Stimulated activated naive CD8-positive, alpha-beta T cell treated with anti-CD3 and anti-CD28 coated beads, Interleukin-15, amount 100 ng/mL, for 72 hours (primary cell): ENCODE measurements around the gene HNF1A.

Experiments
- ATAC-seq: fragments of 150-1000 bp; cut with Tn5 transposase; 2 replicates; pipeline ENCODE4 v1.10.0; 2021; ENCODE audit warnings: mild to moderate bottlenecking, moderate library complexity
- DNase-seq, 2 donors: peaks; one replicate each; pipeline ENCODE4 v3.0.0; 2021 to 2022
- H3K27ac Mint-ChIP-seq, 2 donors: one replicate each; pipeline ENCODE4 v1.8.0; 2022; ENCODE audit warnings: mild to moderate bottlenecking in 2 of 2, mixed read lengths in 2 of 2, moderate library complexity in 2 of 2
- H3K27me3 Mint-ChIP-seq: one replicate; pipeline ENCODE4 v1.8.0; 2022; ENCODE audit warnings: mixed read lengths
- H3K4me1 Mint-ChIP-seq: one replicate; pipeline ENCODE4 v1.8.0; 2022; ENCODE audit warnings: mild to moderate bottlenecking, mixed read lengths
- H3K4me3 Mint-ChIP-seq, 2 donors: one replicate each; pipeline ENCODE4 v1.8.0; 2022; ENCODE audit warnings: mild to moderate bottlenecking in 2 of 2, mixed read lengths in 2 of 2, moderate library complexity in 1 of 2
- H3K9me3 Mint-ChIP-seq, 2 donors: one replicate each; pipeline ENCODE4 v1.8.0; 2022; ENCODE audit warnings: mixed read lengths in 2 of 2

Gene HNF1A

GRCh38 chr12:121010860-121011259 lies 32.5 kb downstream of the HNF1A start:
- peak overlapping the region in 1 of 2 donors; percentile 92 for H3K27ac Mint-ChIP-seq
- no peaks in the 10 kb centered on the region for H3K9me3 Mint-ChIP-seq
- H3K4me1 Mint-ChIP-seq = peaks cover 29% of the 10 kb centered on the region
- ATAC-seq = no peak
- H3K4me3 Mint-ChIP-seq = no peak overlapping the region
- no peaks in the 10 kb centered on the region for H3K27me3 Mint-ChIP-seq
- no peak for DNase-seq

GRCh38 chr12:121011820-121012219 lies 33.5 kb downstream of the HNF1A start:
- Mint-ChIP-seq H3K9me3 (no peaks in the 10 kb centered on the region), H3K4me3 (no peak overlapping the region)
- DNase-seq = no peak

GRCh38 chr12:121013715-121014114 lies 35.4 kb downstream of the HNF1A start:
- ATAC-seq = no peak
- DNase-seq = no peak
- peaks cover 35% of the 10 kb centered on the region for H3K4me1 Mint-ChIP-seq
- no peak overlapping the region for H3K4me3 Mint-ChIP-seq
- H3K27ac Mint-ChIP-seq = peak overlapping the region in 1 of 2 donors; percentile 42
- H3K27me3 Mint-ChIP-seq = no peaks in the 10 kb centered on the region
- H3K9me3 Mint-ChIP-seq = no peaks in the 10 kb centered on the region

More at GRCh38 chr12:121011820-121012219, 33.5 kb downstream of the HNF1A start:
- H3K27ac Mint-ChIP-seq = no peak overlapping the region
- no peak for ATAC-seq
- no peaks in the 10 kb centered on the region for H3K27me3 Mint-ChIP-seq
- peaks cover 35% of the 10 kb centered on the region for H3K4me1 Mint-ChIP-seq

- peak; percentile 97 for ATAC-seq
- no peaks in the 10 kb centered on the region for H3K27me3 Mint-ChIP-seq
These were observed 37.8 kb downstream of the HNF1A start, which contains the start of gene C12orf43 for GRCh38 chr12:121015825-121016766. TSS of gene C12orf43 (minus strand) at chr12:121016487. CDS start at chr12:121016474, 13 bp downstream.

GRCh38 chr12:121017966-121018491 lies 39.7 kb downstream of the HNF1A start:
- Mint-ChIP-seq H3K4me3 (no peak overlapping the region), H3K4me1 (peaks cover 27% of the 10 kb centered on the region), H3K27ac (no peak overlapping the region), H3K27me3 (no peaks in the 10 kb centered on the region), H3K9me3 (no peaks in the 10 kb centered on the region)
- DNase-seq = no peak
- no peak for ATAC-seq

More at GRCh38 chr12:121015825-121016766, 37.8 kb downstream of the HNF1A start, which contains the start of gene C12orf43:
- Mint-ChIP-seq H3K9me3 (no peaks in the 10 kb centered on the region), H3K4me3 (peak within 1 kb of the TSS; percentile 96 to 98), H3K27ac (peak within 1 kb of the TSS; percentile 99), H3K4me1 (peaks cover 35% of the 10 kb centered on the region)
- peak; percentile 87 to 93 for DNase-seq

- Mint-ChIP-seq H3K27me3 (no peaks in the 10 kb centered on the region), H3K4me3 (no peak overlapping the region), H3K4me1 (peaks cover 21% of the 10 kb centered on the region), H3K9me3 (no peaks in the 10 kb centered on the region), H3K27ac (no peak overlapping the region)
- DNase-seq (no peak), ATAC-seq (no peak)
These were observed 40.7 kb downstream of the HNF1A start for GRCh38 chr12:121018860-121019617.

GRCh38 chr12:121021754-121022153 lies 43.4 kb downstream of the HNF1A start:
- no peaks in the 10 kb centered on the region for H3K4me1 Mint-ChIP-seq
- H3K4me3 Mint-ChIP-seq = no peak overlapping the region
- ATAC-seq (no peak), DNase-seq (no peak)
- no peak overlapping the region for H3K27ac Mint-ChIP-seq
- H3K27me3 Mint-ChIP-seq = no peaks in the 10 kb centered on the region
- no peaks in the 10 kb centered on the region for H3K9me3 Mint-ChIP-seq

- no peak for ATAC-seq
- no peak for DNase-seq
- Mint-ChIP-seq H3K4me1 (no peaks in the 10 kb centered on the region), H3K4me3 (no peak overlapping the region), H3K9me3 (no peaks in the 10 kb centered on the region), H3K27ac (no peak overlapping the region), H3K27me3 (no peaks in the 10 kb centered on the region)
These were observed 44.4 kb downstream of the HNF1A start for GRCh38 chr12:121022713-121023112.

- Mint-ChIP-seq H3K27me3 (no peaks in the 10 kb centered on the region), H3K4me1 (no peaks in the 10 kb centered on the region), H3K4me3 (no peak overlapping the region), H3K27ac (no peak overlapping the region), H3K9me3 (no peaks in the 10 kb centered on the region)
- ATAC-seq (no peak), DNase-seq (no peak)
These were observed 45.5 kb downstream of the HNF1A start for GRCh38 chr12:121023799-121024198.

- no peaks in the 10 kb centered on the region for H3K4me1 Mint-ChIP-seq
- no peaks in the 10 kb centered on the region for H3K27me3 Mint-ChIP-seq
- DNase-seq = no peak
- H3K27ac Mint-ChIP-seq = no peak overlapping the region
- no peak overlapping the region for H3K4me3 Mint-ChIP-seq
- H3K9me3 Mint-ChIP-seq = no peaks in the 10 kb centered on the region
- no peak for ATAC-seq
These were observed 47.3 kb downstream of the HNF1A start for GRCh38 chr12:121025442-121026226.

- Mint-ChIP-seq H3K27me3 (no peaks in the 10 kb centered on the region), H3K4me1 (no peaks in the 10 kb centered on the region), H3K9me3 (no peaks in the 10 kb centered on the region), H3K4me3 (no peak overlapping the region), H3K27ac (no peak overlapping the region)
- DNase-seq (no peak), ATAC-seq (no peak)
These were observed 48.1 kb downstream of the HNF1A start for GRCh38 chr12:121026274-121027045.

GRCh38 chr12:121030576-121031212 lies 52.4 kb downstream of the HNF1A start:
- ATAC-seq (no peak), DNase-seq (no peak)
- peaks cover 34% of the 10 kb centered on the region for H3K4me1 Mint-ChIP-seq
- no peaks in the 10 kb centered on the region for H3K9me3 Mint-ChIP-seq
- H3K27me3 Mint-ChIP-seq = no peaks in the 10 kb centered on the region
- H3K27ac Mint-ChIP-seq = peak overlapping the region in 1 of 2 donors; percentile 28
- H3K4me3 Mint-ChIP-seq = no peak overlapping the region

- H3K27me3 Mint-ChIP-seq = no peaks in the 10 kb centered on the region
- no peak overlapping the region for H3K27ac Mint-ChIP-seq
- H3K4me1 Mint-ChIP-seq = peaks cover 65% of the 10 kb centered on the region
- H3K9me3 Mint-ChIP-seq = no peaks in the 10 kb centered on the region
- ATAC-seq (peak; percentile 85), DNase-seq (peak; percentile 62 to 80)
- H3K4me3 Mint-ChIP-seq = peak overlapping the region; percentile 72 to 78
These were observed 55.4 kb downstream of the HNF1A start for GRCh38 chr12:121033625-121034349.
